Ovary (tissue), 3 donors: ENCODE measurements around the gene KRTAP5-5.

Experiments
- CTCF ChIP-seq, 3 donors: fragments of 450-650 bp in 2 of 3; fragments of 200-600 bp in 1 of 3; IDR thresholded peaks; one replicate each; pipeline versions ENCODE4 v1.5.1 to v1.8.0; 2016 to 2022; ENCODE audit warnings: antibody characterized with exemption in 3 of 3, mild to moderate bottlenecking in 1 of 3
- POLR2A ChIP-seq: fragments of 450-650 bp; IDR thresholded peaks from one replicate; pipeline ENCODE4 v1.6.1; 2017; ENCODE audit warnings: antibody characterized with exemption, mild to moderate bottlenecking, moderate library complexity
- donor health status: DM: no; HTN: no; CAD: no.

- no peak for TF ChIP-seq CTCF (IDR thresholded peaks at IDR 0.05)
- TF ChIP-seq POLR2A: no peak
These were observed 30.8 kb upstream of the KRTAP5-5 start for GRCh38 chr11:1598816-1599215.
